DND-41 (cell line): ENCODE results near the gene MERTK.

ENCODE experiments used
- ATAC-seq: fragments of 200-7000 bp; cut with Tn5 transposase; 3 replicates; pipeline ENCODE4 v1.9.1; 2021; ENCODE audit warnings: low read depth; ENCODE audit not compliant: insufficient read depth
- DNase-seq: peaks from one replicate; pipeline ENCODE4 v3.0.0-alpha.2; 2020
- H2AFZ ChIP-seq: 2 replicates; pipeline ENCODE4 v1.6.0; 2012; ENCODE audit warnings: low read depth, low read length
- H3K27ac ChIP-seq: 2 replicates; pipeline ENCODE4 v1.5.1; 2012; ENCODE audit warnings: low read length, inconsistent platforms
- H3K27me3 ChIP-seq: fragments of 200-600 bp; sonication (generic); 2 replicates; pipeline ENCODE4 v1.6.0; 2012; ENCODE audit warnings: low read length, mild to moderate bottlenecking, inconsistent platforms; ENCODE audit not compliant: insufficient read depth, poor library complexity
- H3K36me3 ChIP-seq: 2 replicates; pipeline ENCODE4 v1.5.1; 2012; ENCODE audit warnings: low read length, inconsistent platforms; ENCODE audit not compliant: insufficient read depth
- H3K4me1 ChIP-seq: 2 replicates; pipeline ENCODE4 v1.5.1; 2012; ENCODE audit warnings: mild to moderate bottlenecking, low read length; ENCODE audit not compliant: insufficient read depth
- H3K4me2 ChIP-seq: 2 replicates; pipeline ENCODE4 v1.6.0; 2012; ENCODE audit warnings: mild to moderate bottlenecking, moderate library complexity, low read length, inconsistent platforms; ENCODE audit not compliant: insufficient read depth
- H3K4me3 ChIP-seq, 2 experiments: fragments of 200-600 bp in 1 of 2; shearing (Covaris generic) in 1 of 2; 2 replicates each; pipeline ENCODE4 v1.5.1; 2012 to 2016; ENCODE audit warnings: inconsistent platforms in 2 of 2, low read length in 2 of 2, mild to moderate bottlenecking in 2 of 2, low read depth in 1 of 2, moderate library complexity in 1 of 2
- H3K79me2 ChIP-seq: 2 replicates; pipeline ENCODE4 v1.6.0; 2012; ENCODE audit warnings: low read length, inconsistent platforms; ENCODE audit not compliant: insufficient read depth
- H3K9ac ChIP-seq: 2 replicates; pipeline ENCODE4 v1.6.0; 2012; ENCODE audit warnings: low read depth, mild to moderate bottlenecking, inconsistent platforms, low read length, moderate library complexity
- H3K9me3 ChIP-seq: 2 replicates; pipeline ENCODE4 v1.5.1; 2012; ENCODE audit warnings: low read length, moderate library complexity, mild to moderate bottlenecking, inconsistent platforms; ENCODE audit not compliant: insufficient read depth, severe bottlenecking
- H4K20me1 ChIP-seq: 2 replicates; pipeline ENCODE4 v1.6.0; 2012; ENCODE audit warnings: low read length; ENCODE audit not compliant: insufficient read depth
- CTCF ChIP-seq: IDR thresholded peaks from 2 replicates; pipeline ENCODE4 v1.5.1; 2012; ENCODE audit warnings: borderline replicate concordance, low read length, moderate library complexity, mild to moderate bottlenecking; ENCODE audit not compliant: poor library complexity, severe bottlenecking; ENCODE audit errors: extremely low read depth
- EZH2 ChIP-seq: IDR thresholded peaks from 3 replicates; pipeline ENCODE4 v1.6.1; 2012; ENCODE audit warnings: borderline replicate concordance, low read depth, mild to moderate bottlenecking, moderate library complexity, low read length, inconsistent platforms; ENCODE audit not compliant: severe bottlenecking

The MERTK gene

GRCh38 chr2:112005406-112006075, 107.1 kb downstream of the MERTK start:
- no peak overlapping the region for H3K9ac ChIP-seq
- no peak overlapping the region for H2AFZ ChIP-seq
- no peaks in the 10 kb centered on the region for H3K9me3 ChIP-seq
- H3K4me3 ChIP-seq = no peak overlapping the region
- peaks cover 12% of the 10 kb centered on the region for H3K4me1 ChIP-seq
- no peaks in the 10 kb centered on the region for H3K79me2 ChIP-seq
- H3K4me2 ChIP-seq = no peak overlapping the region
- TF ChIP-seq EZH2 (no peak), CTCF (no peak)
- ATAC-seq = peak; percentile 49; the same call in 2 of the 3 replicates
- no peaks in the 10 kb centered on the region for H3K36me3 ChIP-seq
- H3K27me3 ChIP-seq = no peaks in the 10 kb centered on the region
- H3K27ac ChIP-seq = no peak overlapping the region
- H4K20me1 ChIP-seq = no peaks in the 10 kb centered on the region
- DNase-seq = no peak

- no peaks in the 10 kb centered on the region for H3K27me3 ChIP-seq
- no peak overlapping the region for H3K4me3 ChIP-seq
- ATAC-seq (no peak), DNase-seq (no peak)
- no peak overlapping the region for H3K27ac ChIP-seq
- peaks cover 7% of the 10 kb centered on the region for H3K4me1 ChIP-seq
- no peaks in the 10 kb centered on the region for H3K79me2 ChIP-seq
- no peak overlapping the region for H3K4me2 ChIP-seq
- H2AFZ ChIP-seq = no peak overlapping the region
- no peaks in the 10 kb centered on the region for H3K9me3 ChIP-seq
- TF ChIP-seq EZH2 = no peak
- TF ChIP-seq CTCF = no peak
- H4K20me1 ChIP-seq = no peaks in the 10 kb centered on the region
- H3K36me3 ChIP-seq = no peaks in the 10 kb centered on the region
- H3K9ac ChIP-seq = no peak overlapping the region
Observed at GRCh38 chr2:112006076-112006410, 107.6 kb downstream of the MERTK start.

- no peak for TF ChIP-seq EZH2
- TF ChIP-seq CTCF = no peak
- no peak overlapping the region for H3K4me2 ChIP-seq
Observed at GRCh38 chr2:112007493-112007892, 109.1 kb downstream of the MERTK start.

More at GRCh38 chr2:112007493-112007892, 109.1 kb downstream of the MERTK start:
- Histone ChIP-seq H3K27ac (no peak overlapping the region), H3K9ac (no peak overlapping the region), H3K4me1 (no peaks in the 10 kb centered on the region), H2AFZ (no peak overlapping the region), H3K9me3 (no peaks in the 10 kb centered on the region), H3K4me3 (no peak overlapping the region), H3K79me2 (no peaks in the 10 kb centered on the region), H3K27me3 (no peaks in the 10 kb centered on the region), H3K36me3 (no peaks in the 10 kb centered on the region), H4K20me1 (no peaks in the 10 kb centered on the region)
- DNase-seq = no peak
- no peak for ATAC-seq
